Trophoblast cell (in vitro differentiated cells and primary cell): Measurements from ENCODE around the gene ZNF543.

ENCODE experiments used
- DNase-seq, 2 donors: peaks; one replicate each; pipeline ENCODE4 v3.0.0-alpha.2; 2016
- H2AFZ ChIP-seq: 2 replicates; pipeline ENCODE4 v1.6.1; 2013; ENCODE audit warnings: low read length, moderate library complexity, mild to moderate bottlenecking; ENCODE audit not compliant: insufficient read depth, poor library complexity
- H2AK5ac ChIP-seq: 2 replicates; pipeline ENCODE4 v1.6.1; 2013; ENCODE audit warnings: mild to moderate bottlenecking, low read length
- H2BK120ac ChIP-seq: 2 replicates; pipeline ENCODE4 v1.6.1; 2013; ENCODE audit warnings: low read length, mild to moderate bottlenecking, moderate library complexity; ENCODE audit not compliant: insufficient read depth, poor library complexity
- H2BK12ac ChIP-seq: 2 replicates; pipeline ENCODE4 v1.6.1; 2013; ENCODE audit warnings: mild to moderate bottlenecking, low read length, moderate library complexity
- H2BK5ac ChIP-seq: 2 replicates; pipeline ENCODE4 v1.6.1; 2013; ENCODE audit warnings: low read length, low read depth, moderate library complexity, mild to moderate bottlenecking; ENCODE audit not compliant: poor library complexity
- H3K14ac ChIP-seq: 2 replicates; pipeline ENCODE4 v1.6.1; 2013; ENCODE audit warnings: mild to moderate bottlenecking, low read length
- H3K18ac ChIP-seq: 2 replicates; pipeline ENCODE4 v1.6.1; 2013; ENCODE audit warnings: mild to moderate bottlenecking, low read length
- H3K23ac ChIP-seq: 2 replicates; pipeline ENCODE4 v1.6.1; 2013; ENCODE audit warnings: low read length
- H3K27ac ChIP-seq: 2 replicates; pipeline ENCODE4 v1.5.1; 2013; ENCODE audit warnings: low read depth, mild to moderate bottlenecking, inconsistent platforms, low read length, moderate library complexity
- H3K27me3 ChIP-seq: 2 replicates; pipeline ENCODE4 v1.6.1; 2013; ENCODE audit warnings: inconsistent platforms, mild to moderate bottlenecking, low read length, moderate library complexity; ENCODE audit not compliant: insufficient read depth
- H3K36me3 ChIP-seq, 2 experiments: 1 replicate in 1 of 2; 2 replicates in 1 of 2; pipeline ENCODE4 v1.6.1; 2013; ENCODE audit warnings: low read length in 2 of 2, mild to moderate bottlenecking in 2 of 2, moderate library complexity in 1 of 2; ENCODE audit not compliant: insufficient read depth in 2 of 2, control insufficient read depth in 1 of 2
- H3K4ac ChIP-seq: 2 replicates; pipeline ENCODE4 v1.6.1; 2013; ENCODE audit warnings: low read depth, mild to moderate bottlenecking, low read length, moderate library complexity
- H3K4me1 ChIP-seq, 2 experiments: 1 replicate in 1 of 2; 2 replicates in 1 of 2; pipeline ENCODE4 v1.6.1; 2013; ENCODE audit warnings: low read length in 2 of 2, mild to moderate bottlenecking in 2 of 2, moderate library complexity in 1 of 2; ENCODE audit not compliant: insufficient read depth in 2 of 2, control insufficient read depth in 1 of 2
- H3K4me2 ChIP-seq: 2 replicates; pipeline ENCODE4 v1.6.1; 2013; ENCODE audit warnings: inconsistent platforms, mild to moderate bottlenecking, low read length, moderate library complexity
- H3K4me3 ChIP-seq: 2 replicates; pipeline ENCODE4 v1.5.1; 2013; ENCODE audit warnings: mild to moderate bottlenecking, low read depth, low read length, inconsistent platforms
- H3K79me1 ChIP-seq: one replicate; pipeline ENCODE4 v1.6.1; 2013; ENCODE audit warnings: low read length
- H3K79me2 ChIP-seq: 2 replicates; pipeline ENCODE4 v1.6.1; 2013; ENCODE audit warnings: low read length, mild to moderate bottlenecking; ENCODE audit not compliant: control insufficient read depth, insufficient read depth, poor library complexity
- H3K9ac ChIP-seq: 2 replicates; pipeline ENCODE4 v1.6.1; 2013; ENCODE audit warnings: mild to moderate bottlenecking, low read length
- H3K9me3 ChIP-seq: 2 replicates; pipeline ENCODE4 v1.6.1; 2013; ENCODE audit warnings: low read depth, mild to moderate bottlenecking, control low read depth, inconsistent platforms, low read length; ENCODE audit not compliant: insufficient read depth
- H4K12ac ChIP-seq: 2 replicates; pipeline ENCODE4 v1.6.1; 2013; ENCODE audit warnings: low read depth, mild to moderate bottlenecking, low read length, moderate library complexity
- H4K8ac ChIP-seq: 2 replicates; pipeline ENCODE4 v1.6.1; 2013; ENCODE audit warnings: low read depth, mild to moderate bottlenecking, low read length, moderate library complexity
- H4K91ac ChIP-seq: one replicate; pipeline ENCODE4 v1.6.1; 2013; ENCODE audit warnings: low read depth, mild to moderate bottlenecking, low read length, moderate library complexity
- WGBS: extraction: QIAGEN DNeasy Blood & Tissue Kit; methylation state at CpG from one replicate; pipeline ENCODE4 v1.1.7; 2013; ENCODE audit warnings: missing lambda C conversion rate; ENCODE audit not compliant: insufficient read length, insufficient coverage; ENCODE audit errors: extremely low coverage; 5-methylcytosine and 5-hydroxymethylcytosine counted together

The ZNF543 gene

DNA sequence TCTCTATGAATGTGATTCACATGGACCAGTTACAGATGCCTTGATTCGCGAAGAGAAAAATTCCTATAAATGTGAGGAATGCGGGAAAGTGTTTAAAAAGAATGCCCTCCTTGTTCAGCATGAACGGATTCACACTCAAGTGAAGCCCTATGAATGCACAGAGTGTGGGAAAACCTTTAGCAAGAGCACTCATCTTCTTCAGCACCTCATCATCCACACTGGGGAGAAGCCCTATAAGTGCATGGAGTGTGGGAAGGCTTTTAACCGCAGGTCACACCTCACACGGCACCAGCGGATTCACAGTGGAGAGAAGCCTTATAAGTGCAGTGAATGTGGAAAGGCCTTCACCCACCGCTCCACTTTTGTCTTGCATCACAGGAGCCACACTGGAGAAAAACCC lies 7.7 kb downstream of the ZNF543 start:
- H3K23ac ChIP-seq = no peak overlapping the region
- H3K4me3 ChIP-seq = no peak overlapping the region
- peaks cover 31 to 49% of the 10 kb centered on the region in 2 experiments for H3K36me3 ChIP-seq
- H2BK5ac ChIP-seq = no peak overlapping the region
- no peak overlapping the region for H3K4ac ChIP-seq
- DNase-seq = no peak
- no peak overlapping the region for H3K4me2 ChIP-seq
- H3K9me3 ChIP-seq = peaks cover 2% of the 10 kb centered on the region
- H4K91ac ChIP-seq = no peak overlapping the region
- H3K4me1 ChIP-seq = no peaks in the 10 kb centered on the region
- no peak overlapping the region for H3K18ac ChIP-seq
- no peak overlapping the region for H2BK12ac ChIP-seq
- H2BK120ac ChIP-seq = no peak overlapping the region
- no peak overlapping the region for H3K27ac ChIP-seq
- no peak overlapping the region for H4K12ac ChIP-seq
- no peak overlapping the region for H3K9ac ChIP-seq
- no peaks in the 10 kb centered on the region for H3K27me3 ChIP-seq
- H2AK5ac ChIP-seq = no peak overlapping the region
- H3K79me2 ChIP-seq = no peaks in the 10 kb centered on the region
- H3K14ac ChIP-seq = no peak overlapping the region
- no peaks in the 10 kb centered on the region for H3K79me1 ChIP-seq
- H2AFZ ChIP-seq = no peak overlapping the region
- H4K8ac ChIP-seq = no peak overlapping the region
- no CpG with 5 or more reads among the region's 8 CpGs for WGBS

- DNase-seq = peak; percentile 94 to 98
- no CpG with 5 or more reads among the region's 4 CpGs for WGBS
These were observed 13.9 kb downstream of the ZNF543 start for GRCh38 chr19:57334191-57334590.

DNA sequence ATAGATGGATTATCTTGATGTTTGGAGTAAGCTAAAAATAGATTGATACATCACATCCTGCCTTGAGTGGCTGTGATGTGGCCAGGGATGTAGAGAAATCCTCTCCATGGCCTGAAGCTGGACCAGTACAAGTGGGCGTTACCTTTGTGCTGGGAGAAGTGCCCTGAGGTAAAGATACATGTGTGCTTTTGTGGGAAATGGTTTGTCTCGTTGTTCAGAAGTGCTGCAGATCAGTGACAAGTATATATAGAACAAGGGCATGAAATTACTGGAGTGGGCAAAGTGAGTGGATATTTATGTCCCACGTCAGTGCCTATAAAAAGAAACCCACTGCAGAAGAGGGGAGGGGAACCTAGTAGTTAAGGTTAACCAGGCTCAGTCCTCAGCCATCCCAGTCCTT lies 18.6 kb downstream of the ZNF543 start:
- no peak overlapping the region for H2AFZ ChIP-seq
- no peak overlapping the region for H3K23ac ChIP-seq
- no peaks in the 10 kb centered on the region for H3K79me1 ChIP-seq
- no peak overlapping the region for H2BK12ac ChIP-seq
- no peak overlapping the region for H4K12ac ChIP-seq
- no peak overlapping the region for H2AK5ac ChIP-seq
- no peak overlapping the region for H3K4me3 ChIP-seq
- no peak overlapping the region for H3K18ac ChIP-seq
- H3K4ac ChIP-seq = no peak overlapping the region
- H3K36me3 ChIP-seq = no peaks in the 10 kb centered on the region
- H3K27ac ChIP-seq = no peak overlapping the region
- no peaks in the 10 kb centered on the region for H3K79me2 ChIP-seq
- H2BK120ac ChIP-seq = no peak overlapping the region
- no peak overlapping the region for H3K14ac ChIP-seq
- no CpG with 5 or more reads among the region's 3 CpGs for WGBS
- no peak for DNase-seq
- no peak overlapping the region for H2BK5ac ChIP-seq
- no peak overlapping the region for H4K91ac ChIP-seq
- H3K27me3 ChIP-seq = no peaks in the 10 kb centered on the region
- H3K4me2 ChIP-seq = no peak overlapping the region
- no peaks in the 10 kb centered on the region for H3K4me1 ChIP-seq
- H3K9me3 ChIP-seq = peaks cover 2% of the 10 kb centered on the region
- H4K8ac ChIP-seq = no peak overlapping the region
- H3K9ac ChIP-seq = no peak overlapping the region

More at GRCh38 chr19:57334191-57334590, 13.9 kb downstream of the ZNF543 start:
- no peak overlapping the region for H3K4ac ChIP-seq
- peaks cover 2% of the 10 kb centered on the region for H3K9me3 ChIP-seq
- no peaks in the 10 kb centered on the region for H3K27me3 ChIP-seq
- no peaks in the 10 kb centered on the region for H3K79me2 ChIP-seq
- H3K18ac ChIP-seq = no peak overlapping the region
- H3K9ac ChIP-seq = no peak overlapping the region
- H2BK5ac ChIP-seq = no peak overlapping the region
- H4K8ac ChIP-seq = no peak overlapping the region
- no peaks in the 10 kb centered on the region for H3K79me1 ChIP-seq
- H2AFZ ChIP-seq = no peak overlapping the region
- no peak overlapping the region for H3K4me3 ChIP-seq
- H3K23ac ChIP-seq = no peak overlapping the region
- no peak overlapping the region for H4K12ac ChIP-seq
- no peak overlapping the region for H2AK5ac ChIP-seq
- H3K4me1 ChIP-seq = no peaks in the 10 kb centered on the region
- H2BK120ac ChIP-seq = no peak overlapping the region
- no peaks in the 10 kb centered on the region for H3K36me3 ChIP-seq
- no peak overlapping the region for H2BK12ac ChIP-seq
- H3K4me2 ChIP-seq = no peak overlapping the region
- no peak overlapping the region for H3K27ac ChIP-seq
- no peak overlapping the region for H3K14ac ChIP-seq
- H4K91ac ChIP-seq = no peak overlapping the region

DNA sequence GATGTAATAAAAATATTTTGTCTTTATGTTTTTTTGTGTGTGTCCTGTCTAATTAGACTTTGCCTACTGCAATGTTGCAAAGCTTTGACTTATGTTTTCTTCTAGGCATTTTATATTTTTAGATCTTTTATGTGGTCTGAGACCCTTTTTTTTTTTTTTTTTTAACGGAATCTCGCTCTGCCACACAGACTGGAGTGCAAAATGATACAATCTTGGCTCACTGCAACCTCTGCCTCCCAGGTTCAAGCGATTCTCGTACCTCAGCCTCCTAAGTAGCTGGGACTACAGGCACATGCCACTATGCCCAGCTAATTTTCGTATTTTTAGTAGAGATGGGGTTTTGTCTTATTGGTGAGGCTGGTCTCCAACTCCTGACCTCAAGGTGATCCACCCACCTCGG lies 22.3 kb downstream of the ZNF543 start:
- Histone ChIP-seq H3K27ac (no peak overlapping the region), H3K4me2 (no peak overlapping the region), H3K18ac (no peak overlapping the region), H3K14ac (no peak overlapping the region), H3K9me3 (peaks cover 2% of the 10 kb centered on the region), H3K36me3 (no peaks in the 10 kb centered on the region), H3K4me3 (no peak overlapping the region), H2AFZ (no peak overlapping the region), H2BK120ac (no peak overlapping the region), H4K91ac (no peak overlapping the region), H2BK5ac (no peak overlapping the region), H3K4me1 (no peaks in the 10 kb centered on the region), H3K27me3 (no peaks in the 10 kb centered on the region), H3K23ac (no peak overlapping the region), H3K79me1 (no peaks in the 10 kb centered on the region), H3K4ac (no peak overlapping the region), H4K12ac (no peak overlapping the region), H3K9ac (no peak overlapping the region), H4K8ac (no peak overlapping the region), H3K79me2 (no peaks in the 10 kb centered on the region), H2BK12ac (no peak overlapping the region), H2AK5ac (no peak overlapping the region)
- no CpG with 5 or more reads among the region's 6 CpGs for WGBS
- DNase-seq = no peak
